ENCODE data around the gene OPN4.

- TF ChIP-seq CTCF (IDR thresholded peaks at IDR 0.05) (no peak), POLR2A (IDR thresholded peaks at IDR 0.05) (no peak), EP300 (IDR thresholded peaks at IDR 0.05) (no peak)
Observed at GRCh38 chr10:86663046-86663345, 8.6 kb downstream of the OPN4 start.

Data from ovary (tissue), 3 donors.